HG02642 (cell line): ENCODE results near the gene PAFAH2.
"Not testable (repeated sequence)": the region's sequence is repeated elsewhere in the genome, so short reads cannot be mapped to it uniquely, and the experiment has no call there.

Source experiments
- ATAC-seq: cut with Tn5 transposase; IDR thresholded peaks from one replicate; pipeline ENCODE4 v1.9.1; 2021; ENCODE audit warnings: mild to moderate bottlenecking; ENCODE audit not compliant: unreplicated experiment, poor library complexity

PAFAH2 gene

DNA sequence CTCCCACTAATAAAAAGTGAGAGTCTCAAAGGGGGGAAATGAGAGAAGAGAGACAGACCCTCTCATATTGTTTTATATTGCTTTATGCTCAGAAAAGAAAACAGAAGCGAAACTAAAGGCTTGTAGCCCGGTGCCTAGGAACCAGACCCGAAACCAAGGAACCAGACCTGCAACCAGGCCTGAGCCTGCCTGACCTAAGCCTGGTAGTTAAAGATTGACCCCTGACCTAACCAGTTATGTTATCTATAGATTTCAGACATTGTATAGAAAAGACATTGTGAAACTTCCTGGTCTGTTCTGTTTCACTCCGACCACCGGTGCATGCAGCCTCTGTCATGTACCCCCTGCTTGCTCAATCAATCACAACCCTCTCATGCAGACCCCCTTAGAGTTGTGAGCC lies 54.4 kb downstream of the PAFAH2 start:
- ATAC-seq, result not testable (repeated sequence)

- ATAC-seq, result no peak
Observed at GRCh38 chr1:25936947-25937346, 60.9 kb downstream of the PAFAH2 start.

DNA sequence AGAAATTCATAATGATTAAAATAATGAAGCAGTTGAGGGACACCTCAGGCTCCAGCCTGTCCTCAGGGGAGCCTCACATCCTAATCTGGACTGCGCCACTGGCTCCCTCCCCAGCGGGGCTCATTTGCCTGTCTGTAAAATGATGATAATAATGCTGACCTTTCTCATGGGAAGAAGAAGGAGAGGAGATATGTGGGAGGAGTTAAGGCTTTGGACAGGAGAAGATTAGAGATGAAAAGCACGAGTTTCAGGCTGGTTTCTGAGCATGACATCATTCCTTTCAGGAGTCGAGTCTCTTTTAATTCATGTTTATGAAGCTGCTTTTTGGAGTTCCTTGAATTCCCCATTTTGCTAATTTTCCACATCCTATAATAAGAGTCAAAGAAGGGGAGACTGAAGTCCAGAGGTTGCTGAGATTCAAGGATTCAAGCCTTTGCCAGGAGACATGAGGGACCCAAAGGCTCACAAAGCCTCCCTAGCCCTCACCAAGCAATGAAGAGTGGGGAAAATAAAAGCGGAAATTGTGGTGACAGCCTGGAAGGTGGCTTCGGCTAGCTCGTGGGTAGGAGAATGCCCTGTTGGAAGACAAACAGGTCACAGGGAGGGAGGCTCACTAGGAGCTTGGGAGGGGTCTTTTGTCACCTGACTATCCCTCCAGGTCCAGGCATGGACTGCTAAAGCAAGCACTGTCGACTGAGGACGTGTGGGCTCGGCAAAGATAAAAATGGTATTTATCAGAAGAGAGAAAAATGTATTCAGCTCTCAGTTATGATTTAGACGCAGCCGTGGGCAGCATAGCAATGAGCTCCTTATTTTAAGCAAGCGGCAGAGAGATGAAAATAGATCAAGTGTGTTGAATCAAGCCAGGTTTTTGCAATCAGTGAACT lies 64.1 kb downstream of the PAFAH2 start:
- ATAC-seq, result no peak

DNA sequence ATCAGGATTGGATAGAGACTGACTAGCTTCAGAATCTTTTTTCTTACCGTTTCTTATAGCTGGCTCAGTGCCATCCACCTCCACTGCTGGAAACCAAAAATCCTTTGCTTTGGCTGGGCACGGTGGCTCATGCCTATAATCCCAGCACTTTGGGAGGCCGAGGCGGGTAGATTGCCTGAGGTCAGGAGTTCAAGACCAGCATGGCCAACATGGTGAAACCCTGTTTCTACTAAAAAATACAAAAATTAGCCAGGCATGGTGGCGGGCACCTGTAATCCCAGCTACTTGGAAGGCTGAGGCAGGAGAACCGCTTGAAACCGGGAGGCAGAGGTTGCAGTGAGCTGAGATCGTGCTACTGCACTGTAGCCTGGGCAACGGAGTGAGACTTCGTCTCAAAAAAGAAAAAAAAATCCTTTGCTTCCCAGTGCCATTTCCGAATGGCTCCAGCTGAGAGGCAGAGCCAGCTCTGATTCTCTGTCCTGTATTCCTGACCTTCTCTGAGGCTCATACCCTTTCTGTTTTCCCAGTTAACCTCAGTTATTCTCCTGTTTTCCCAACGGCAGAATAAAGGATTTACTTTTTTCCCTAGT lies 65.0 kb downstream of the PAFAH2 start:
- not testable (repeated sequence) for ATAC-seq

DNA sequence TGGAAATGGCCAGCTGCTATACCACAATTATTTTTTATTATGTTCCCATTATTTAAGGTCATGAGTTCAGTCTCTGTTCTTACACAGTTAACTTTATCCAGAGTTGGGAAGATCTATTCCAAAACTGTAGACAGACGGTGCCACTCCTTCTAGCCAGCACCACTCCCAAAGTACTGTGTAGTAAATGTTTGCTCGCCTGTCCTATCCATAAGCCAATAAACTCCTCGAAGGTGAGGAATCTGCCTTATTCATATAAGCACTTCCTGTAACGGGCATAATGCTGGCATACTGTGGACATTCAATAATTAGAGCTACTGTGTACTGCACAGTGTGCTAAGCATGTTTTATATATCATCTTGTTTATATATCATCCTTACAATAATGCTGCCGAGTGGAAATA lies 65.5 kb downstream of the PAFAH2 start:
- no peak for ATAC-seq

- ATAC-seq, result no peak
Observed at GRCh38 chr1:25929016-25929415, 68.8 kb downstream of the PAFAH2 start.

GRCh38 chr1:25927521-25928265 lies 70.2 kb downstream of the PAFAH2 start:
- no peak for ATAC-seq

- no peak for ATAC-seq
Observed at GRCh38 chr1:25926731-25927496, 70.9 kb downstream of the PAFAH2 start.

- ATAC-seq, result no peak
Observed at GRCh38 chr1:25924454-25924853, 73.4 kb downstream of the PAFAH2 start.

GRCh38 chr1:25922971-25923552 lies 74.8 kb downstream of the PAFAH2 start:
- no peak for ATAC-seq

- no peak for ATAC-seq
Observed at GRCh38 chr1:25922056-25922970, 75.5 kb downstream of the PAFAH2 start.

DNA sequence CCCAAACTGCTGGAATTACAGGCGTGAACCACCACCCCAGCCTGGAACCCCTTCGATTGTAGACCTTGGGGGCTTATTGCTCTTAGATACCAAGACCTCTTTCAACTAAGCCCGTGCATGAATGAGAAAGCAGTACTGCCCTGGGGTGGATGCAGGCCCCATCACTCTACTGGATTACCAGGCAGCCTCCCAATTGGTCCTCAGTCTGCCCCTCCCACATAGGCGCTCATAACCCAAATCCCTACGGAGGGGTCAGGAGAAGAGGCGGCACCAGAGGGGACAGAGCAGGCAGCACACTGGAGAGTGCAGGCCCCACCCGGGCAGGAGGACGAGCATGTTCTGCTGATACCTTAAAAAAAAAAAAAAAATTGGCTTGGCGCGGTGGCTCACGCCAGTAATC lies 79.2 kb downstream of the PAFAH2 start:
- ATAC-seq, result no peak

DNA sequence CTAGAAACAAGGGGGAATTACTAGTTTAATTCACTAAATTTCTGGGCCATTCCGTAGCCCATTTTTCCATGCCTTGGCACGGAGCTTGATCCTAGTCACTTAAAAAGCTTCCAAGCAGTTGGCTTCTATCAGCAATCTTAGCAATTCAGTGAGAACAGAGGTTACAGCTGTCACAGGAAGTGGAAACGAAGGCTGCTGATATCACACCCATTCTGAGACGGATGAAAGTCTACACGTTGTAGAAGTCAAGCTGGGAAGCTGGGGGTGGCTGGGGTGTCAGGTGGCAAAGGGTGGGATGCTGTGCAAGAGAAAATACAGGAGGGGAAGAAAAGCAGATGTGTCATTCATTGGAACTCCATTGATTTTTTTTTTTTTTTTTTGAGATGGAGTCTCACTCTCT lies 79.9 kb downstream of the PAFAH2 start:
- no peak for ATAC-seq

DNA sequence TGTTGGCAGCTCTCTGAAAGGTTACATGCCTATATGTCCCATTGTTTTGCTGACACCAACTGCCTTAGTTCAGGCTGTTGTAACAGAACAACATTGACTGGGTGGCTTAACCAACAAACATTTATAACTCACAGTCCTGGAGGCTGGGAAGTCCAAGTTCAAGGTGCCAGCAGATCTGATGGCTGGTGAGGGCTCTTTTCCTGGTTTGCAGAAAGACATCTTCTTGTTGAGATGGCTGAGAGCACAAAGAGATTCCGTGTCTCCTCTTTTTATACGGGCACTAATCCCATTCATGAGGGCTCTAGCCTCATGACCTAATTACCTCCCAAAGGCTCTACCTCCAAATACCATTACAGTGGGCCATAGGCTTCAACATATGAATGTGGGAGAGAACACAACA lies 81.4 kb downstream of the PAFAH2 start:
- no peak for ATAC-seq

DNA sequence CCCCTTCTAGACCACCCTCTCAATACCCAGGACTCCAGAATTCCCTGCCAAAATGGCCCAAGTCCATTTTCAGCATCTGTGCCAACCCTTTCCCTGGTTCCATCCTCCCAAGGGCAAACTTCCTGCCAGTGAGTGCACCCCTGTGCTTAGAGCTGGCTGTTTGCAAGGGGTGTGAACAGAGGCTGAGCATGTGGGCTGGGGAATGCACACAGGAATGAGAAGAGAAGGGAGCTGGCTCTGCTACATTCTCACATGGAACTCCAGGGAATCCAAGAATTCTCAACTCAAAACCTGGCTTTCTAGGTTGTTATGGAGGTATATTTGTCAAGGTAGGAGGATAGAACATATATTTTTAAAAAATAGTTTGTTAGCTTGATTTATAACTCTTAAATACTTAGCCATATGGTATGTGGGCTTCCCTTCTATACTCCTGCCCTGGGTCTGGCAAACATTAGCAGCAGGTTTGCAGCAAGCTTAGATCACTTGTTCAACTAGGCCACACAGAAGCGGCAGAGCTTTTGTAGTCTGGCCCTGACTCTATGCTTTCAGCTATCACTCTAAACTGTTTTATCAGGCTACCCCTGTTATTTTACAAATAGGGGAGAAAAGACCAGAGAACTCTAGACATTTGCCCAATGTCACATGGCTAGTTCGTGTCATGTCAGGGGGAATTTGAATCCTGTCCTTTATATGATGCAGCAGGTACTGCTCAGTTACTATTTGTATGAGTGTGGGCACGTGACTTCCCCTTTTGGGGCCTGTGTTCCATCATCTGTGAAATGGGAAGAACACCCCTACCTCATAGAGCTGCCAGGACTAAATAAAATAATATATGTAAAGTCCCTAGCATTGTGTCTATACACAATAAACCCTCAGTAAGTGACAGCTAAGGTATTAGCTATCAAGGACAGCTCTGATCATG lies 83.5 kb downstream of the PAFAH2 start:
- no peak for ATAC-seq

GRCh38 chr1:25913206-25913605 lies 84.7 kb downstream of the PAFAH2 start:
- ATAC-seq, result no peak

DNA sequence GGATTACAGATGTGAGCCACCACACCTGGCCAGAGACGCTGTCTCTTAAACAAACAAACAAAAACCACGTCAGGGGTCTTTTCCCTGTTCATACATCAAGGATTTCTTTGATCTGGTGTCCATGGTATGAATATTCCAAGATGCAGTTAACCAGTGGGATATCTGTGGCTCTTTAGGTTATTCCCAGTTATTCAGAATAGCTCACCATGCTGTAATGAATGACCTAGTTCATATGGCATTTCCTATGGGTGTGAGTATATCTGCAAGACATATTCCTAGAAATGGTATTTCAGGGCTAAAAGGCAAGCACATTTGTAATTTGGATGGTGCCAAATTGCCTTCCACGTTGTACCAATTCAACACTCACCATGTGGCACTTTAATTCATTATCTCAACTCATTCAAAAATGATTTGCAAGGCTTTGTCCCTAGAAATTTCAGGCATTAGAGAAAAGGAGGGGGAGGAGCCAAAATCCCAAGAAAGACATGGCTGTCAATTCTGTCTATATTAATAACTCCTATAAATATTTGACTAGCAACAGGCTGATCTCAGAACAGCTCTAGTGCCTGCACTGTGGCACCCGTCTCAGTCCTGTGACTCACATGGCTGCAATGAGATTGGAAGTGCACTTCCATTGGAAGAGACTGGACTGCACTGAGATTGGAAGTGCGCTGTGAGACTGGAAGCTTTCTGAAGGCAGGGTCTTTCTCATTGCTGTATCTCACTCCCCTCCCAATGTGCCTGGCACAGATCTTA lies 85.6 kb downstream of the PAFAH2 start:
- no peak for ATAC-seq
